NCI-H226 (cell line): Measurements from ENCODE around the gene CNKSR1.
A peak's percentile ranks its signal among the peaks of the same experiment; 100 is the strongest.
"Not testable (repeated sequence)": the region's sequence is repeated elsewhere in the genome, so short reads cannot be mapped to it uniquely, and the experiment has no call there.

ENCODE experiments used
- DNase-seq: peaks from one replicate; pipeline ENCODE4 v3.0.0-alpha.2; 2015

CNKSR1 gene

GRCh38 chr1:26188477-26188876 lies 11.2 kb downstream of the CNKSR1 start:
- no peak for DNase-seq

- DNase-seq, result no peak
Observed at GRCh38 chr1:26189331-26189730, 12.0 kb downstream of the CNKSR1 start.

GRCh38 chr1:26189751-26190275 lies 12.5 kb downstream of the CNKSR1 start:
- DNase-seq, result no peak

GRCh38 chr1:26190373-26190987 lies 13.2 kb downstream of the CNKSR1 start, which contains the start of gene CATSPER4:
Gene CATSPER4 (plus strand): TSS chr1:26190602. CDS start chr1:26190628, 26 bp downstream.
- peak; percentile 85 for DNase-seq

GRCh38 chr1:26191739-26192138 lies 14.4 kb downstream of the CNKSR1 start:
- DNase-seq, result no peak

GRCh38 chr1:26195805-26196204 lies 18.5 kb downstream of the CNKSR1 start:
- DNase-seq, result no peak

GRCh38 chr1:26197301-26197700 lies 20.0 kb downstream of the CNKSR1 start:
- no peak for DNase-seq

- no peak for DNase-seq
Observed at GRCh38 chr1:26197813-26198212, 20.5 kb downstream of the CNKSR1 start.

GRCh38 chr1:26200413-26200812 lies 23.1 kb downstream of the CNKSR1 start:
- DNase-seq, result no peak

- DNase-seq, result no peak
Observed at GRCh38 chr1:26203642-26204318, 26.5 kb downstream of the CNKSR1 start.

GRCh38 chr1:26210147-26210870 lies 33.0 kb downstream of the CNKSR1 start:
- DNase-seq, result no peak

- DNase-seq, result no peak
Observed at GRCh38 chr1:26212726-26213125, 35.4 kb downstream of the CNKSR1 start.

- DNase-seq, result no peak
Observed at GRCh38 chr1:26213335-26213905, 36.1 kb downstream of the CNKSR1 start.

- no peak for DNase-seq
Observed at GRCh38 chr1:26215246-26215645, 38.0 kb downstream of the CNKSR1 start.

GRCh38 chr1:26218906-26219494 lies 41.7 kb downstream of the CNKSR1 start:
- DNase-seq, result no peak

- DNase-seq, result no peak
Observed at GRCh38 chr1:26220199-26220912, 43.1 kb downstream of the CNKSR1 start.

GRCh38 chr1:26221094-26221493 lies 43.8 kb downstream of the CNKSR1 start:
- DNase-seq, result no peak

- DNase-seq, result no peak
Observed at GRCh38 chr1:26224606-26225005, 47.3 kb downstream of the CNKSR1 start.

- DNase-seq, result no peak
Observed at GRCh38 chr1:26225033-26225831, 47.9 kb downstream of the CNKSR1 start.

GRCh38 chr1:26230682-26231081 lies 53.4 kb downstream of the CNKSR1 start:
- not testable (repeated sequence) for DNase-seq

GRCh38 chr1:26233903-26234643 lies 56.8 kb downstream of the CNKSR1 start, which contains the start of gene CEP85:
Gene CEP85 (plus strand): TSS chr1:26234200. CDS start chr1:26239784, 5,584 bp downstream.
- DNase-seq, result peak; percentile 87
